VCaP (cell line): Measurements from ENCODE around the gene CSRNP3.

Experiments
- H3K27ac ChIP-seq: fragments of 450-650 bp; 2 replicates; pipeline ENCODE4 v1.5.1; 2017
- TF ChIP-seq, protein P1 (sequence below): fragments of 450-650 bp; conservative IDR thresholded peaks from 2 replicates; pipeline ENCODE4 v1.5.1; 2017; ENCODE audit warnings: mild to moderate bottlenecking, moderate library complexity

The CSRNP3 gene

GRCh38 chr2:165716091-165716490, 246.6 kb downstream of the CSRNP3 start:
- TF ChIP-seq, protein P1, sequence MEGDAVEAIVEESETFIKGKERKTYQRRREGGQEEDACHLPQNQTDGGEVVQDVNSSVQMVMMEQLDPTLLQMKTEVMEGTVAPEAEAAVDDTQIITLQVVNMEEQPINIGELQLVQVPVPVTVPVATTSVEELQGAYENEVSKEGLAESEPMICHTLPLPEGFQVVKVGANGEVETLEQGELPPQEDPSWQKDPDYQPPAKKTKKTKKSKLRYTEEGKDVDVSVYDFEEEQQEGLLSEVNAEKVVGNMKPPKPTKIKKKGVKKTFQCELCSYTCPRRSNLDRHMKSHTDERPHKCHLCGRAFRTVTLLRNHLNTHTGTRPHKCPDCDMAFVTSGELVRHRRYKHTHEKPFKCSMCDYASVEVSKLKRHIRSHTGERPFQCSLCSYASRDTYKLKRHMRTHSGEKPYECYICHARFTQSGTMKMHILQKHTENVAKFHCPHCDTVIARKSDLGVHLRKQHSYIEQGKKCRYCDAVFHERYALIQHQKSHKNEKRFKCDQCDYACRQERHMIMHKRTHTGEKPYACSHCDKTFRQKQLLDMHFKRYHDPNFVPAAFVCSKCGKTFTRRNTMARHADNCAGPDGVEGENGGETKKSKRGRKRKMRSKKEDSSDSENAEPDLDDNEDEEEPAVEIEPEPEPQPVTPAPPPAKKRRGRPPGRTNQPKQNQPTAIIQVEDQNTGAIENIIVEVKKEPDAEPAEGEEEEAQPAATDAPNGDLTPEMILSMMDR, result no peak
- H3K27ac ChIP-seq, result no peak overlapping the region

- H3K27ac ChIP-seq, result no peak overlapping the region
- TF ChIP-seq, protein P1, result no peak
These were observed 249.2 kb downstream of the CSRNP3 start for GRCh38 chr2:165718610-165719210.

DNA sequence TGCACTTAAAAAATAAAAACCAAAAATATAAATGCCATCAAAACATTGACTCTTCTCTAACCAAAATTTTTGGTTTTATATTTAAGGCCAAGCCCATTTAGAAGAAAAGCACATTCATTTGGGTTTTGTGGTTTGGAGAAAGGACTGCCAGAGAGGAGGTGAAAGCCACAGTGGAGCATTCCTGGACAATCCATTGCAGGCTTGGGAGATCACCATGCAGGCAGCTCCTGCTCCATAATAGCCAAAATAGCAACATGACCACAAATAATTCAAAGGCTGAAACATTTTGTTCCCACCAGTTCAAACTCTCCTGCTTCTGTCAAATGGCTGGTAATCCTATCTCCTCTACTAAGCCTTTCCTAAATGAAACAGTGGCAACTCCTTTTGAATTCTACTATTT, 251.0 kb downstream of the CSRNP3 start:
- H3K27ac ChIP-seq, result no peak overlapping the region
- TF ChIP-seq, protein P1, result no peak

DNA sequence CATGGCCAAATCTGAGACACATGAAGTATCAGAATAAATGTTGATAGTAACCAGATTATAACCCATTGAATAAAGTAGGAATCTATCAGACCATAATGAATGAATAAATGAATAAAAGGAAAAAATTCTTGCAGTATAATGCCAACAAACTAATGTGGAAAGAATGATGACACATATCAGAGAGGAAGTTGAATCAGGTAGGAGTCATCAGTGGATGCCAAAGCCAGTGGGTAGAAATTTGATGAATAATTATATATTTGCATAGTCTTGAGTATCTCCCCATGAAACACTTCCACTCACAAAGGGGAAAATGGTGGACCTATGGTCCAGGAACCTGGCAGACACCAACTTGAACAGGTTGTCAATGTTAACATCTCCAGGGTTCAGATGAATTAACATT, 255.9 kb downstream of the CSRNP3 start:
- TF ChIP-seq, protein P1, result no peak

More for the DNA sequence above, 255.9 kb downstream of the CSRNP3 start:
- H3K27ac ChIP-seq, result no peak overlapping the region
